T-helper 17 cell (primary cell): ENCODE results near the gene ZGPAT. TPM values are rescaled to one million over a fixed set of nuclear protein-coding genes. Genes with fewer than 3 reads are reported as not detected.

ENCODE experiments used
- ATAC-seq: fragments of 150-1000 bp; cut with Tn5 transposase; 2 replicates; pipeline ENCODE4 v1.10.0; 2021; ENCODE audit warnings: mild to moderate bottlenecking, moderate library complexity
- DNase-seq, 3 donors: peaks; one replicate each; pipeline versions ENCODE4 v3.0.0 to v3.0.0-alpha.2; 2020 to 2021
- H3K9me3 ChIP-seq: one replicate; pipeline ENCODE4 v1.7.0; 2013; ENCODE audit warnings: low read length, mild to moderate bottlenecking; ENCODE audit not compliant: control insufficient read depth, poor library complexity, severe bottlenecking
- H3K27ac Mint-ChIP-seq: one replicate; pipeline ENCODE4 v1.8.0; 2022; ENCODE audit warnings: mild to moderate bottlenecking, moderate library complexity, mixed read lengths
- H3K27me3 Mint-ChIP-seq: one replicate; pipeline ENCODE4 v1.8.0; 2022; ENCODE audit warnings: mixed read lengths
- H3K36me3 Mint-ChIP-seq: one replicate; pipeline ENCODE4 v1.8.0; 2022; ENCODE audit warnings: low read depth, mixed read lengths
- H3K4me1 Mint-ChIP-seq: one replicate; pipeline ENCODE4 v1.8.0; 2022; ENCODE audit warnings: mild to moderate bottlenecking, mixed read lengths
- H3K4me3 Mint-ChIP-seq: one replicate; pipeline ENCODE4 v1.8.0; 2022; ENCODE audit warnings: mild to moderate bottlenecking, moderate library complexity, mixed read lengths
- total RNA-seq, 4 donors: library from RNA in 2 of 4; stranded (reverse) in 2 of 4; gene quantifications; one replicate each; pipeline ENCODE4 v1.2.3 and lab custom pipeline; 2022 to 2026

Gene ZGPAT
- total RNA-seq, 2 donors from 2014 or later = 35.0 to 39.8 TPM

- Mint-ChIP-seq H3K27me3 (no peaks in the 10 kb centered on the region), H3K27ac (no peak overlapping the region), H3K36me3 (no peaks in the 10 kb centered on the region), H3K4me1 (peaks cover 9% of the 10 kb centered on the region), H3K4me3 (peak overlapping the region; percentile 74)
- peak; percentile 16 for ATAC-seq
- no peak for DNase-seq
- no peaks in the 10 kb centered on the region for H3K9me3 ChIP-seq
Measured at GRCh38 chr20:63740627-63741353, 33.0 kb downstream of the ZGPAT start.

GRCh38 chr20:63741354-63741675, 33.5 kb downstream of the ZGPAT start:
- ATAC-seq (no peak), DNase-seq (no peak)
- H3K27ac Mint-ChIP-seq = no peak overlapping the region
- H3K4me3 Mint-ChIP-seq = peak overlapping the region; percentile 74
- no peaks in the 10 kb centered on the region for H3K27me3 Mint-ChIP-seq
- peaks cover 4% of the 10 kb centered on the region for H3K4me1 Mint-ChIP-seq
- no peaks in the 10 kb centered on the region for H3K36me3 Mint-ChIP-seq
- H3K9me3 ChIP-seq = no peaks in the 10 kb centered on the region

GRCh38 chr20:63741676-63742380, 34.0 kb downstream of the ZGPAT start:
- H3K27ac Mint-ChIP-seq = no peak overlapping the region
- H3K27me3 Mint-ChIP-seq = no peaks in the 10 kb centered on the region
- H3K9me3 ChIP-seq = no peaks in the 10 kb centered on the region
- ATAC-seq (no peak), DNase-seq (no peak)
- H3K36me3 Mint-ChIP-seq = no peaks in the 10 kb centered on the region
- H3K4me3 Mint-ChIP-seq = peak overlapping the region; percentile 74
- peaks cover 2% of the 10 kb centered on the region for H3K4me1 Mint-ChIP-seq

GRCh38 chr20:63742381-63743024, 34.7 kb downstream of the ZGPAT start:
- ATAC-seq (no peak), DNase-seq (no peak)

GRCh38 chr20:63743210-63743970, 35.6 kb downstream of the ZGPAT start:
- H3K27me3 Mint-ChIP-seq = no peaks in the 10 kb centered on the region
- no peaks in the 10 kb centered on the region for H3K9me3 ChIP-seq
- H3K4me3 Mint-ChIP-seq = no peak overlapping the region
- DNase-seq = no peak
- H3K4me1 Mint-ChIP-seq = peaks cover 2% of the 10 kb centered on the region
- no peak overlapping the region for H3K27ac Mint-ChIP-seq
- H3K36me3 Mint-ChIP-seq = no peaks in the 10 kb centered on the region
- ATAC-seq = no peak

More at GRCh38 chr20:63742381-63743024, 34.7 kb downstream of the ZGPAT start:
- Mint-ChIP-seq H3K4me1 (peaks cover 2% of the 10 kb centered on the region), H3K27me3 (no peaks in the 10 kb centered on the region), H3K36me3 (no peaks in the 10 kb centered on the region), H3K27ac (no peak overlapping the region), H3K4me3 (no peak overlapping the region)
- no peaks in the 10 kb centered on the region for H3K9me3 ChIP-seq

GRCh38 chr20:63744158-63744557, 36.3 kb downstream of the ZGPAT start:
- ATAC-seq = no peak
- H3K4me3 Mint-ChIP-seq = no peak overlapping the region
- no peaks in the 10 kb centered on the region for H3K27me3 Mint-ChIP-seq
- H3K36me3 Mint-ChIP-seq = no peaks in the 10 kb centered on the region
- no peak overlapping the region for H3K27ac Mint-ChIP-seq
- H3K4me1 Mint-ChIP-seq = peaks cover 2% of the 10 kb centered on the region
- no peak for DNase-seq
- no peaks in the 10 kb centered on the region for H3K9me3 ChIP-seq

- H3K9me3 ChIP-seq = no peaks in the 10 kb centered on the region
- Mint-ChIP-seq H3K4me3 (no peak overlapping the region), H3K27me3 (no peaks in the 10 kb centered on the region), H3K36me3 (no peaks in the 10 kb centered on the region), H3K4me1 (peaks cover 6% of the 10 kb centered on the region), H3K27ac (no peak overlapping the region)
- DNase-seq (no peak), ATAC-seq (no peak)
Measured at GRCh38 chr20:63744574-63745423, 37.0 kb downstream of the ZGPAT start.

- Mint-ChIP-seq H3K36me3 (no peaks in the 10 kb centered on the region), H3K4me3 (no peak overlapping the region), H3K27me3 (no peaks in the 10 kb centered on the region), H3K27ac (no peak overlapping the region), H3K4me1 (peaks cover 6% of the 10 kb centered on the region)
- ATAC-seq = no peak
- no peaks in the 10 kb centered on the region for H3K9me3 ChIP-seq
- DNase-seq = no peak
Measured at GRCh38 chr20:63745424-63745805, 37.6 kb downstream of the ZGPAT start.

GRCh38 chr20:63745961-63746731, 38.3 kb downstream of the ZGPAT start:
- Mint-ChIP-seq H3K27ac (no peak overlapping the region), H3K4me3 (no peak overlapping the region), H3K36me3 (no peaks in the 10 kb centered on the region), H3K4me1 (peaks cover 7% of the 10 kb centered on the region), H3K27me3 (no peaks in the 10 kb centered on the region)
- ATAC-seq (no peak), DNase-seq (no peak)
- no peaks in the 10 kb centered on the region for H3K9me3 ChIP-seq

GRCh38 chr20:63746751-63747315, 39.0 kb downstream of the ZGPAT start:
- H3K4me3 Mint-ChIP-seq = no peak overlapping the region
- peaks cover 9% of the 10 kb centered on the region for H3K4me1 Mint-ChIP-seq
- H3K27me3 Mint-ChIP-seq = no peaks in the 10 kb centered on the region
- no peaks in the 10 kb centered on the region for H3K9me3 ChIP-seq
- H3K36me3 Mint-ChIP-seq = no peaks in the 10 kb centered on the region
- ATAC-seq (no peak), DNase-seq (no peak)
- no peak overlapping the region for H3K27ac Mint-ChIP-seq

GRCh38 chr20:63747622-63748069, 39.8 kb downstream of the ZGPAT start:
- ATAC-seq (no peak), DNase-seq (no peak)
- Mint-ChIP-seq H3K4me1 (peaks cover 9% of the 10 kb centered on the region), H3K27me3 (no peaks in the 10 kb centered on the region), H3K36me3 (no peaks in the 10 kb centered on the region), H3K27ac (no peak overlapping the region), H3K4me3 (no peak overlapping the region)
- no peaks in the 10 kb centered on the region for H3K9me3 ChIP-seq
